ACHN (cell line): Measurements from ENCODE around the gene SP7.
"Not testable (repeated sequence)": the region's sequence is repeated elsewhere in the genome, so short reads cannot be mapped to it uniquely, and the experiment has no call there.

ENCODE experiments used
- DNase-seq: peaks from one replicate; pipeline ENCODE4 v3.0.0-alpha.2; 2015
- in situ Hi-C: cut with HindIII; loops from 2 replicates; pipeline ENCODE4 v1.10.0; 2017; ENCODE audit warnings: low sequenced_read_pairs, low pct_ligation_motif_present, low pct_unique_long_range_greater_than_20kb

The SP7 gene

GRCh38 chr12:53326460-53327185 is 9.5 kb downstream of the SP7 start:
- in situ Hi-C loops = no loop called here
- DNase-seq = no peak

- DNase-seq = peak; percentile 32
- in situ Hi-C loops = no loop called here
Measured at GRCh38 chr12:53325511-53326061, 10.6 kb downstream of the SP7 start.

GRCh38 chr12:53324779-53325510 is 11.2 kb downstream of the SP7 start:
- in situ Hi-C loops = no loop called here
- DNase-seq = peak; percentile 97

GRCh38 chr12:53324113-53324778 is 11.9 kb downstream of the SP7 start:
- no peak for DNase-seq
- in situ Hi-C loops = no loop called here

- DNase-seq = peak; percentile 52
- in situ Hi-C loops = no loop called here
Measured at GRCh38 chr12:53320352-53321195, 15.6 kb downstream of the SP7 start.

- in situ Hi-C loops = no loop called here
- DNase-seq = no peak
Measured at GRCh38 chr12:53313996-53314395, 22.2 kb downstream of the SP7 start.

- DNase-seq = no peak
Measured at GRCh38 chr12:53308276-53308675, 27.9 kb downstream of the SP7 start.

GRCh38 chr12:53306826-53307225 is 29.3 kb downstream of the SP7 start:
- no peak for DNase-seq
- in situ Hi-C loops = no loop called here

More at GRCh38 chr12:53308276-53308675, 27.9 kb downstream of the SP7 start:
- in situ Hi-C loops = no loop called here

- in situ Hi-C loops = no loop called here
- DNase-seq = no peak
Measured at GRCh38 chr12:53302903-53303302, 33.3 kb downstream of the SP7 start.

- in situ Hi-C loops = no loop called here
- DNase-seq = peak; percentile 43
Measured at GRCh38 chr12:53300187-53300586, 36.0 kb downstream of the SP7 start.

GRCh38 chr12:53299454-53300180 is 36.5 kb downstream of the SP7 start, which contains the start of gene MYG1:
MYG1 (plus strand) TSS chr12:53299695; CDS start chr12:53299738, 43 bp downstream.
- peak; percentile 93 for DNase-seq
- in situ Hi-C loops = no loop called here

- peak; percentile 74 for DNase-seq
- in situ Hi-C loops = no loop called here
Measured at GRCh38 chr12:53299101-53299453, 37.1 kb downstream of the SP7 start.

GRCh38 chr12:53298164-53298563 is 38.0 kb downstream of the SP7 start:
- in situ Hi-C loops = no loop called here
- no peak for DNase-seq

- in situ Hi-C loops, DNase-seq: not testable (repeated sequence)
Measured at GRCh38 chr12:53297106-53297505, 39.0 kb downstream of the SP7 start.

GRCh38 chr12:53295891-53296219 is 40.3 kb downstream of the SP7 start:
- in situ Hi-C loops = no loop called here

GRCh38 chr12:53295070-53295890 is 40.9 kb downstream of the SP7 start, which contains the start of gene PFDN5:
PFDN5 (plus strand) TSS chr12:53295542; CDS start chr12:53295568, 26 bp downstream.
- DNase-seq = peak; percentile 91
- in situ Hi-C loops = no loop called here

More at GRCh38 chr12:53295891-53296219, 40.3 kb downstream of the SP7 start:
- no peak for DNase-seq

- in situ Hi-C loops = no loop called here
- no peak for DNase-seq
Measured at GRCh38 chr12:53292426-53292825, 43.7 kb downstream of the SP7 start.
